Muscle layer of colon (tissue), 2 donors: Measurements from ENCODE around the gene DPP6.

Source experiments
- H3K27ac ChIP-seq: one replicate; pipeline ENCODE4 v1.7.0; 2013; ENCODE audit warnings: low read depth, mild to moderate bottlenecking, low read length, moderate library complexity
- H3K27me3 ChIP-seq, 2 donors: one replicate each; pipeline ENCODE4 v1.7.0; 2013; ENCODE audit warnings: low read length in 2 of 2, mild to moderate bottlenecking in 2 of 2; ENCODE audit not compliant: insufficient read depth in 2 of 2, control insufficient read depth in 1 of 2
- H3K36me3 ChIP-seq: one replicate; pipeline ENCODE4 v1.7.0; 2013; ENCODE audit warnings: mild to moderate bottlenecking, low read length; ENCODE audit not compliant: insufficient read depth
- H3K4me1 ChIP-seq: one replicate; pipeline ENCODE4 v1.7.0; 2013; ENCODE audit warnings: mild to moderate bottlenecking, low read length; ENCODE audit not compliant: insufficient read depth
- H3K4me3 ChIP-seq, 2 donors: one replicate each; pipeline ENCODE4 v1.7.0; 2013; ENCODE audit warnings: low read length in 2 of 2, low read depth in 1 of 2, mild to moderate bottlenecking in 1 of 2, moderate library complexity in 1 of 2
- H3K9ac ChIP-seq: one replicate; pipeline ENCODE4 v1.7.0; 2013; ENCODE audit warnings: low read length
- H3K9me3 ChIP-seq: one replicate; pipeline ENCODE4 v1.7.0; 2013; ENCODE audit warnings: mild to moderate bottlenecking, low read length
- donor health status: abdominal sarcoma.
- donor health status: Adenocarcinoma of cecum.

DPP6 gene

GRCh38 chr7:154774303-154774969, 722.2 kb downstream of the DPP6 start:
- Histone ChIP-seq H3K4me1 (no peaks in the 10 kb centered on the region), H3K27ac (no peak overlapping the region), H3K9ac (no peak overlapping the region), H3K9me3 (no peaks in the 10 kb centered on the region), H3K36me3 (no peaks in the 10 kb centered on the region), H3K27me3 (no peaks in the 10 kb centered on the region), H3K4me3 (no peak overlapping the region)

- Histone ChIP-seq H3K27ac (no peak overlapping the region), H3K4me1 (no peaks in the 10 kb centered on the region), H3K9me3 (no peaks in the 10 kb centered on the region), H3K4me3 (no peak overlapping the region), H3K27me3 (no peaks in the 10 kb centered on the region), H3K9ac (no peak overlapping the region), H3K36me3 (no peaks in the 10 kb centered on the region)
Observed at GRCh38 chr7:154775681-154776080, 723.5 kb downstream of the DPP6 start.

GRCh38 chr7:154776350-154776749, 724.2 kb downstream of the DPP6 start:
- Histone ChIP-seq H3K4me3 (no peak overlapping the region), H3K4me1 (no peaks in the 10 kb centered on the region), H3K36me3 (no peaks in the 10 kb centered on the region), H3K27ac (no peak overlapping the region), H3K9me3 (no peaks in the 10 kb centered on the region), H3K9ac (no peak overlapping the region), H3K27me3 (no peaks in the 10 kb centered on the region)

DNA sequence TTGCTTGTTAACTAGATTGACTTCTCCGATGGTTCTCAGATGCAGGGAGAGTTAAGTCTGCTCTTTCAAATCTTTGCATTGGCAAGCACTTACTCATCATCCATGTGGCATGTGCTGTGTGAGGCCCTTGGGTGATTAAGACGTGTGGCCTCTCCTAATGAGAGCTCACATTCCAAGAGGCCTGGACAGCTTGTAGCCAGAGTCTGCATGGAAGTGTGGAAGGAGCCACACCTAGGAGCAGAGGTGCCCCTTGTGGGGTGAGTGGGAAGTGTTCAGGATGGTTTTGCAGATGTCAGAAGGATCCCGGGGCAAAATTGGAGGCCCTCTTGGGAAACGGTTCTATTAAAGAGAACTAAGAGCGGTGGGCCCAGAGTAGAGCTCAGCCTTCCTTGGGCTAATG, 724.8 kb downstream of the DPP6 start:
- Histone ChIP-seq H3K9ac (no peak overlapping the region), H3K4me1 (no peaks in the 10 kb centered on the region), H3K4me3 (no peak overlapping the region), H3K27ac (no peak overlapping the region), H3K27me3 (no peaks in the 10 kb centered on the region), H3K9me3 (no peaks in the 10 kb centered on the region), H3K36me3 (no peaks in the 10 kb centered on the region)

DNA sequence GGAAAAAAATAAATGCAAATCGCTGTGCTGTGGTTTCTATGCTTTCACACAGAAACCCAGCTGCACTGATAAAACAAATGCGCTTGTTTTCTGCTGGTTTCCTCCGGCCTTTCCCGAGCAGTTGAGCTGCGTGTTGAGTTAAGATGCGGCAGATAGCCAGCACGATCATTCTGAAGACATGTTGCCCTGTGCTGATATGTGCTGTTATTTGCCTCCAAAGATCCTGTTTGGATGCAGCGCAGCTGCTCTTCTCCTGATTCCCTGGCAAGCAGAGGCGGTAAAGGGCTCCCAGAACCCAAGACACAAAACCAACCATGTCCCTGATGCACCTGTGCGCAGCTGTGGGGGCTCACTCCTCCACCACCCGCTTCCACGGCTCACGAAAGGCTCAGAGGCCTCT, 725.3 kb downstream of the DPP6 start:
- no peaks in the 10 kb centered on the region for H3K36me3 ChIP-seq
- H3K9ac ChIP-seq: no peak overlapping the region
- no peak overlapping the region for H3K4me3 ChIP-seq
- no peak overlapping the region for H3K27ac ChIP-seq
- H3K4me1 ChIP-seq: no peaks in the 10 kb centered on the region
- no peaks in the 10 kb centered on the region for H3K27me3 ChIP-seq
- no peaks in the 10 kb centered on the region for H3K9me3 ChIP-seq

DNA sequence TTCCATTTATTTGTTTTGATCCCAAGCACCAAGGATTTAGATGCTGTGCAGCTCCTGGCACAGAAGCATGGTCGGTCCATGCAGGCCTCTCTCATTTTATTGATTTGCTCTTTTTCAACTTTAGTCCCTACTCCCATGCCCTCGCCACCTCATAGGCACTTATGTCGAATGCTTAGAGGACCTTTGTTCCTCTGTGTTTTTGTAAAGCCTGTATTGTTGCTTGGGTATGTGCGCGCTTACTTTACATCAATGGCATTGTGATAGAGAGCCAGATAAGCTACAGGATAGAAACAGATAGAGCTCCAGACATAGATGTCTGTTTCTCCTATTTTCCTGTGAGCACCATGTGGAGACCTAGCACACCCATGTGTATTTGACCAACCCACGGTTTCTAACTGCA, 725.7 kb downstream of the DPP6 start:
- Histone ChIP-seq H3K4me1 (no peaks in the 10 kb centered on the region), H3K4me3 (no peak overlapping the region), H3K9ac (no peak overlapping the region), H3K36me3 (no peaks in the 10 kb centered on the region), H3K9me3 (no peaks in the 10 kb centered on the region), H3K27me3 (no peaks in the 10 kb centered on the region), H3K27ac (no peak overlapping the region)

DNA sequence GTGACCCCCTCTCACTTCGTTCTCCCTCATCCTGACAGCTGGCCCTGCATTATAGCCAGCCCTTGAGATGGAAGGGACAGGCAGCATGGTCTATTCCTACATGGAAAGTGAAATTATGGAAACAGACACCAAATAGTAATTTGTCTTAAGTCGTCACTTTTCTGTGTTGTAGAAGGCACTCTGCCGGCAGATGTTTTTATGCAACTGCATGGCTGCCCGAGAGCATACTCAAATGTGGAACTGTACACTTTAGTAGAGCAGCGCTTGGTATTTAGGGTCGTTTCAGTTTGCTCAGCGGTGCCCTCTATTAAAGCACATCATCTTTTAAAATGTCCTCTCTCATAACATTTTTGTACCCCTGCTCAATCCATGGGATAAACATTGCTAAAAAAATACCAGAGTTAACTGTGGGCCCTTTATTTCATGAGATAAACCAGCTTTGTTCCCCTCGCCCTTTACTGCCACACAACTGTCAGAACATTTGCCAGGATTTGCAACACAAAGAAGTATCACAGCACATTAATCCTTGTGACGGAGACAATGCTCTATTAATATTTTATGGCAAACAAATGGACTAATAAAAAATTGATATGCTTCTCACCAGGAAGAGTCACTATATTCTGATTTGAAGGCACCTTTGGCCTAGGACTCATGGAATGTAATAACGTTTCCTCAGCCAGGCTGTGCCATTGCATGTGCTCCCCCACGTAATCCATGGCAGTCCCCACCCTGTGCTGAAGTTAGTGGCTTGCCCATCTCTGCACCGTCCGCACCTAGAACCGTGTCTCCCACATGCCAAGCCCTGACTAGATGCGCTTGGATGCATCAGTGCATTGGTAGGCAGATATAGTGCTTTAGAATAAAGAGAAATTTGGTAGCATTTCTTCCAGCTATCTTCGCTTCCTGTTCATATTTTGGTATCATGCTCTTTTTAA, 729.4 kb downstream of the DPP6 start:
- Histone ChIP-seq H3K4me1 (no peaks in the 10 kb centered on the region), H3K36me3 (no peaks in the 10 kb centered on the region), H3K27me3 (no peaks in the 10 kb centered on the region), H3K27ac (no peak overlapping the region), H3K9me3 (no peaks in the 10 kb centered on the region), H3K9ac (no peak overlapping the region), H3K4me3 (no peak overlapping the region)

GRCh38 chr7:154783281-154783909, 731.2 kb downstream of the DPP6 start:
- H3K36me3 ChIP-seq: no peaks in the 10 kb centered on the region
- no peaks in the 10 kb centered on the region for H3K9me3 ChIP-seq
- H3K4me1 ChIP-seq: no peaks in the 10 kb centered on the region
- H3K4me3 ChIP-seq: no peak overlapping the region
- no peak overlapping the region for H3K9ac ChIP-seq
- H3K27me3 ChIP-seq: no peaks in the 10 kb centered on the region
- H3K27ac ChIP-seq: no peak overlapping the region

GRCh38 chr7:154785898-154786297, 733.7 kb downstream of the DPP6 start:
- Histone ChIP-seq H3K36me3 (no peaks in the 10 kb centered on the region), H3K9ac (no peak overlapping the region), H3K4me1 (no peaks in the 10 kb centered on the region), H3K9me3 (no peaks in the 10 kb centered on the region), H3K27ac (no peak overlapping the region), H3K27me3 (no peaks in the 10 kb centered on the region), H3K4me3 (no peak overlapping the region)

GRCh38 chr7:154789404-154789803, 737.2 kb downstream of the DPP6 start:
- Histone ChIP-seq H3K4me3 (no peak overlapping the region), H3K9ac (no peak overlapping the region), H3K27ac (no peak overlapping the region), H3K27me3 (no peaks in the 10 kb centered on the region), H3K36me3 (no peaks in the 10 kb centered on the region), H3K4me1 (no peaks in the 10 kb centered on the region), H3K9me3 (no peaks in the 10 kb centered on the region)

DNA sequence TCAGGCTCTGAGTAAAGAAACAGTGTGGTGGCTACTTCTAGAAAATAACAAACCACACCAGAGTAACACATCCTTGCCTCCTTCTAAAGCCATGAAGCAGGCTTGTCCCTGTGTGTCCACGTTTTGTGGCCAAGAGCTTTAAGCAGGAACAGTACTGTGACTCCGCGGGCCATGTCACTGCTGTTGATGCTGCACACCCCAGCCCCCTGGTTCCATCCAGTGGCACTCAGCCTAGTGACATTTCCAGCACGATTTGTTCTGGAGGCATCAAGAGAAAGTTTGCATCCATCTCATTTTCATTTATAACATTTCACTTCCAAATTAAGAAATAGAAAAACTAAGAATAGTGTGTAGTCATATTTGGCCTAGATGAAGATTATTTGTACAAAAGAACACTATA, 739.4 kb downstream of the DPP6 start:
- no peaks in the 10 kb centered on the region for H3K9me3 ChIP-seq
- no peaks in the 10 kb centered on the region for H3K36me3 ChIP-seq
- no peak overlapping the region for H3K4me3 ChIP-seq
- H3K9ac ChIP-seq: no peak overlapping the region
- H3K27ac ChIP-seq: no peak overlapping the region
- no peaks in the 10 kb centered on the region for H3K27me3 ChIP-seq
- no peaks in the 10 kb centered on the region for H3K4me1 ChIP-seq
